Kidney capillary endothelial cell (primary cell): ENCODE results near the gene ACIN1.
A peak's percentile ranks its signal among the peaks of the same experiment; 100 is the strongest.
"Not testable (repeated sequence)": the region's sequence is repeated elsewhere in the genome, so short reads cannot be mapped to it uniquely, and the experiment has no call there.

Experiments used
- DNase-seq: peaks from one replicate; pipeline ENCODE4 v3.0.0-alpha.2; 2018; ENCODE audit warnings: low spot score

Gene ACIN1

DNA sequence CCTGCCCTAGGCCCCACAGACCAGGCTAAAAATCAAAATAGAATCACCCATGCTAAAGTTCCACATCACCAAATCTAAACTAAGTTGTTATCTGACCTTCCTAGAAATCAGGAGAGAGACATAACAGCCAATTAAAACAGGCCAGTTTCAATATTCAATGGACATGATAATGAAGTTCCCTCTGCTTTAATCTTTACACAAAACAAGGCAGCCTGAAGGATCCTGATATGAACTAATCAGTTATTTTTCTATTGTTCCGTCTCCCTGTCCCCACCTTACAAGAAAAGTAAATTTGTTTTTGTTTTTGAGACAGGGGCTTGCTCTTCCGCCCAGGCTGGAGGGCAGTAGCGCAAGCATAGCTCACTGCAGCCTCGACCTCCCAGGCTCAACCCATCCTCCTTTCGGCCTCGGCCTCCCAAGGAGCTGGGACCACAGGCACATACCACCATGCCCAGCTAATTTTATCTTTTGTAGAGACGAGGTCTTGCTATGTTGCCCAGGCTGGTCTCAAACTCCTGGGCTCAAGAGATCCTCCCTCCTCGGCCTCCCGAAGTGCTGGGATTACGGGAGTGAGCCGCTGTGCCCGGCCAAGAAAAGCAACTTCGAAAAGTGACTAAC, 29.5 kb upstream of the ACIN1 start:
- no peak for DNase-seq

DNA sequence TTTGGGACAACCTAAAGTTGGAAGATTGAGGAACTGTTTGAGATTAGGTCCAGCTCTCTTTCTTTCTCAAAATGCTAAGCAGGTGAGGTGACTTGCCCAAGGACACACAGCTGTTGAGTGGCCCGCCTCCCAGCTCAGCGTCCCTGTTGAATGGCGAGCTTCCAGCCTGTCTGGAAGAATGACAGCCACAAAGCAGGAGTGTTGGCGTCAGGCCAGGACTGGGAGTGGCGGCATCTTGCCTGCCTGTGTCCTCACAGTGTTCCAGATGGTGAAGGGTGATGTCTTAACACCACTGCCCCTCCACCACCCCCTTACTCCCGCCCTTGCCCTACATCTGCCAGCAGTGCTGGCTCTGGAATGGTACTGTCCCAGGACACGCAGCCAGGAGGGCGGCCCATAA, 28.5 kb upstream of the ACIN1 start:
- no peak for DNase-seq

DNA sequence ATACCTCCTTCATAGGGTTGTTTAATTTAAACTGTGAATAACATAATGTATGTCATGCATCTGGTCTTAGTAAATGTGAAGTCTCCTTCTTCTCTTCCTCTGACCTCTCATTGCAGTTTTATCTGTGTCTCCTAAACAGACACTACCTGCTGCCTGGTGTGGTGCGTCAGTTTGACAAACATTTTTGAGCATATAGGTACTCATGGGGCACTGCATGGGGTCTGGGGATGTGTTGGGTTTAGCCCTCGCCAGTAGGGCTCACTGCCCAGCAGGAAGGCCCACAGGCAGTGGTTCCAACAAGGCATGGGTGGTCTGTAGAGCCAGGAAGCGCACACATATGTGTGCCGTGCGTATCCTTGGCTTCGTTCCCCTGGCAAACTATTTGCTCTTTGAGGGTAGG, 27.1 kb upstream of the ACIN1 start:
- no peak for DNase-seq

DNA sequence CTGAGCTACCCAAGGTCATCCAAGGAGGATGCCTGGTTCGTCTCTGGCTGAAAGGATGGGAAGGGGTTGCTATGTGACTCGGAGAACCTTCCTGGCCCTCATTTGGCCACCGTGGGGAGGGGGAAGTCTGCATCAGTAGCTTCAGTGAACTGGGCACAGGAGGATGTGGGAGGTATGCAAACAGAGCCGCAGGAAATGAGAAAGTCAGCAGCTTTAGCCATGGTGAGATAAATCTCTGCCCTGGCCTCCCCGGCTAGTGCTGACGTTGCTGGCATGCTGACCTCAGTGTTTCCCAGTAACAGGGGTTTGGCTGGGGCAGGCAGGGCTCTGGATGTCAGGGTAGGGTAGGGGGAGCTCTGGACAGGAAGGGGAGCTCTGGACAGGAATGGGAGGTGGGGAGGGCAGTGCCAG, 26.4 kb upstream of the ACIN1 start:
- peak; percentile 65 for DNase-seq

DNA sequence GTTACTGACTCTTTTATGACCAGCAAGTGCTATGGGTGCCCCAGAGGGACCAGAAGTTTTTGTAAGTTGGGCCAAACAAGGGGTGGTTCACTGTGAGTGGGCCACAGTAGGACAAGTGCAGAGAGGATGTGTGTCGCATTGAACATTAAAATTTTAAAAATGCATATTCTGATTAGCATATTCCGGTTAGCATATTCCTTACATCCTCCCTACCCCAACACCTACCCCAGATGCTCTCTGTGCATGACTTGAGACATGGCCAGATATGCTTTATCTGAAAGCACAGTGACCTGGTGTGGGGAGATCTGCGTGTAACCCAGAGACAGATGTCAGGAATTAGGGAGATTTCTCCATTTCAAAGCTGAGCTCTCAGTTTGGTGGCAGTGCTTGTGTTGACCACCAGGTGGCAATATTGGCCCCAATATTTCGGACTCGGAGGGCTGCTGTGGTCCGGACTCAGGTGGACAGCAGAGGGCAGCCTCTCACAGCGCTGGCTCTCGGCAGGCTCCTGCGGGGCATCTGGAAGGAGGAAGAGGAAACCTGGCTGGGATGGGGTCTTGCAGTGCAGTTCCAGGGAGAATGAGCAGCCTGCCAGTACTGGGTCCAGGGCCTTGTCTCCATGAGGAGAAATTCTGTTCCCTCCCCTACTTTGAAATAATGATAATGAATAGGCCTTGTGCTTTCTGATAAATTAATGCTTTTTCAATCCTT, 25.8 kb upstream of the ACIN1 start:
- DNase-seq, result peak; percentile 85

DNA sequence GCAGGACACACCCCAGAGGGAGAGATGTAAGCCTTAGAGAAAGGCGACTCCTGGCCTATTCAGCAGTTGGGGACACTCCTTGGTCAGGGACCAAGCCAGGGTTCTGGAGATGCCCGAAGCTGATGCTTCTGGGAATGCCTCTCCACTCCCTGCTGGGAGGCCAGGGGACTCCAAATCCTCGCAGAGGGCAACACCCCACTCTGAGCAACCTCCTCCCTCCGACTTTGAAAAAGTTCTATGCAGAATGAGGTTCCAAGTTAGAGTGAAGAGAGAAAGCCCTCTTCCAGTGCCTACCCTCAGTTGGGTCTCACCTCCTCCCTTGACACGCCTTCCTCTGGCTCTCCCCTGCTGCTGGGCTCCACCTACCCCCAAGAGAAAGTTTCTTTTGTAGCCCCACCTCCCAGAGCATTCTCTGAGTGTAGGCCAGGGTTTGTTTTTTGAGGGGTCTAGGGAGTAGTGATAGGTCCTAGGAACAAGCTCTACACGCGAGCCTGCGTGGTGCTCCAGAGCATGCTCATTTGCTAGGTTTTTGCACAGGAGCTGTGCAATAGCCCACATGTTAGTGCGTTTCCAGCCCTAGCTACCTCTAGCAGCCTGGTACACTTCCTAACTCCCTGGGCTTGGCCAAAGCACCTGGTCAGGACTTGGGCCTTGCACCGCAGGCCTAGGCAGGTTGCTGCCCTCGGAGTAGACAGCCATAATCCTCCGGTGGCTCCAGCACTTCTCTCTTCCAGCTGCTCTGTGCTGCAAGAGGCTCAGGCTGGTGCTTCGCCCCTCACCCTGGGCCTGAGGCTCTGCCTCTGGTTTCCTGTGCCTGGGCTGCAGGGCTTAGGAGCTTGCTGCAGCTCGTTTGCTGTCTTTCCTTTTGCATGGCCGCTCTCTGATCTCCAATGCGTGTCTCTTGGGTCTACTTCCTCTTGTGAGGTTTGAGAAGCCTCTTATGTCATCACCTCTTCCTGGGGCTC, 24.7 kb upstream of the ACIN1 start:
- no peak for DNase-seq

DNA sequence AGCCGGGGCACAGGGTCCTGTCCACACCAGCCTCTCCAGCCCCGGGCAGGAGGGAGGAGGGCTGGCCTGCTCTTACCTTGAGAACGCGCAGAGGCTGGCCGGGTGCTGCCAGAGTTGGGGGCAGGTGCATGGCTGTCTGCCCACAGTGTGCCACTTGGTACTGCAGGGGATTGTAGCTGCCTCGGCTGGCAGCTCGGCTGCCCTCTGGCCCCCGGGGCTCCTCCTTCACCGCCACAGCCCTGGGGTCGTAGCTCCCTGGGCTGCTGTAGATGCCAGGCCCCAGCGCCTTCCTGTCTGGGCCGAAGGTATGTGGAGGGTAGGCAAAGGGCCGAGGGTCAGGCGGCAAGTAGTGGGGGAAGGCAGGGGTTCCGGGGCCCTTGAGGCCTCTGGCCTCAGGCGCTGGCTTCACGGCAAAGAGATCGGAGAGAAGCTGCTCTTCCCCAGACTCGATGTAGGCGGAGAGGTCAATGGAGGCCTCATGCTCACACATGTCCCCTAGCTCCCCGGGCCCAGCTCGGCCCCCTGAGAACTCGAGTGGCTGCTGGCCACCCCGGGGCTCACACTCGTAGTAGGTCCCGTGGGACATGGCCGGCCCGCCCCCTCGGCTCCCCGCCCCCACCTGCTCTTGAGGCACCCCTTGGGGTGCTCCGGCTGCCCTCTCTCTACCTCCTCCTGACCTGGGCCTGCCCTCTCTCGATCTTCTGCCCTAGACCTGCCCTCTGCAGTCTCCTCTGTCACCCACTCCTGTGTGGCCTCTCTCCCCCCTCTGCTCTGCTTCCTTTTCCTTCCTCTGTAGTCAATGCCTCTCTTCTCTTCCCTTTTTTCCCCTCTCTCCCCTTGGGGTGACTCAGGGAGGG, 23.8 kb upstream of the ACIN1 start, which contains the start of gene CEBPE:
TSS of gene CEBPE (minus strand) at position 750 of the 857 bp plus-strand sequence. CDS start at position 586, 164 bp downstream.
- DNase-seq, result no peak

DNA sequence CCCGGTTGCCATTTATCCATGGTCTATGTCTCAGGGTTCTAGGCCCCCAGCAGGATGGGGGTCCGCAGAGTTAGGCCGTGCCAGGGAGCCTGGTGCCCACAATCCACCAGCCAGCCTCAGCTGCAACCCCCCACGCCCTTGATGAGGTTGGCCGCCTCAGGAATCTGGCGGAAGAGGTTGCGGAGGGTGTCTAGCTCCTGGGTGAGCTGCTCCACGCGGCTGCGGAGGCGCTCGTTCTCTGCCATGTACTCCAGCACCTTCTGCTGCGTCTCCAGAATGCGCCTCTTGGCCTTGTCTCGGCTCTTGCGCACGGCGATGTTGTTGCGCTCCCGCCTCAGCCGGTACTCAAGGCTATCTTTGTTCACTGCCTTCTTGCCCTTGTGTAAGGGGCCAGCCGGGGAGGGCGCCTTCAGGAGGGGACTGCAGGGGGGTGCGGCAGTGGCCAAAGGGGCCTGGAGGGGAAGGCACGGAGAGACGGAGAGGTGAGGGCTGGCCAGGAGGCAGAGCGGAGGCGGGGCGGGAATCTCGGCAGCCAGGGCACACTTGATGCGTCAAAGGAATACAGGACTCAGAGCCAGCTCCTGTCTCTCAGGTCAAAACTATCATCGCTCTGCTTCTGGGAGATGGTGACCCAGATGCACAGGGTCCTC, 22.6 kb upstream of the ACIN1 start:
- DNase-seq, result no peak

DNA sequence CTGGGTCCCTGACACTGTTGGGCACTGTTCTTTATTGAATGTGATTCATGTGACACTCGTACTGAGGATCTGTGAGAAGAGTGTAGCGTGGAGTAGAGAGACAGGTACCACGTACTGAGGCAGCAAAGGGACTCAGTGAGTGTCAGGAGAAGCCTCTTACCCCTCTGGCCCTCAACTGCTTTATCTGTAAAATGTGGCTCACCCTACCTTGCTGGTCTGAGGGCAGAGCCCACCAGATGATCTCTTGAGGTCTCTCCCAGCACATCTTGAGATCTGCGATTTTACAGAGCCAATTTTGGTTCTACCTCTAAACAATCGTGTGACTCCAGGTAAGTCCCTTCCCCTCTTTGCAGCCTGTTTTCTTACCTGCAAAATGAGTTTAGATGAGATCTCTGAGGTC, 21.0 kb upstream of the ACIN1 start:
- no peak for DNase-seq

DNA sequence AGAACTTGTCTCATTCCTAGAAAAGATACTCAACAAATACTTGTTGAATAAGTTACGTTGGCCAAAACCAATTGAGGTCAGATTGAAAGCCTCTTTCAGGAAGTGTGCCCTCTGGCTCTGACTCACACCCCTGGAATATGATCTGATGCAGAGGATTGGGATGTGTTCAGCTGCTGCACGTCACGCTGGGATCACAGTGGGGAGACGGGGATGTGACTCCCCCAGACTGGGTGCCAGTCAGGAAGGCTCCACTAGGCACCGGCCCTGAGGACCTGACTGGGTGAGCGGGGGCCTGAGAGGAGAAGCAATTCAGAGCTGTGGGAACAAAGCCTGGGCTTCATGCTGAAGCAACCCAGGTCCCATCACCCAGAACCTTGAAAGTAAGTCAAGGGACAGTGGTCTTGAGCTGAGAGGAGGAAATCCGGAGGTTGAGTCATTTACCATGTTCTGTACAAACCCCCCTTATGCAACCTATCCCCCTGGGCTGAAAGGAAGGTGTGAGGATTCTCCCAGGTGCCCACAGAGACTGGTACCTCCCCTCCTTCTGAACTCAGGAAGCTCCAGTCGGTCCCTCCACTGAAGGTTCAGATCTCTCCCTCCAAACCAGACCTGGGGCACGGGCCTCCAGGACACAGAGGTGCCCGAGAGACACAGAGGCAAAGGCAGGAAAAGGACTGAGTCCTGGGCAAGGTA, 20.2 kb upstream of the ACIN1 start:
- peak; percentile 96 for DNase-seq

DNA sequence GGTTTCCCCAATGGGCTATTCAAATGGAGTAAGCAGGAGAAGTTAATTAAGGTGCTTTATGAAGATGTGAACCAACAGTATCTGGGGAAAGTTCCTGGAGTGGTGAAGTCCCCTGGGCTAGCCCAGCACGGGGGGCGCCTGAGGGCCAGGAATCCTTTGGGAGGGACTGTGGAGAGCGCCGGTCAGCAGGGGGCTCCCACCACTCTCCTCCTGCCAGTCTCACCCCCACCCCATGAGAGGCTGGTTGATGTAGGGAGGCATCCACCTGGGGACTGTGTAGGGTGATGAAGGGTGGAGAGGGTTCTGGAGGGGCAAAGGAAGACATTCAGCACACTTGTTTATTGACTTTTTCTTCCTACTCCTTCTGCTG, 19.7 kb upstream of the ACIN1 start:
- DNase-seq, result no peak

DNA sequence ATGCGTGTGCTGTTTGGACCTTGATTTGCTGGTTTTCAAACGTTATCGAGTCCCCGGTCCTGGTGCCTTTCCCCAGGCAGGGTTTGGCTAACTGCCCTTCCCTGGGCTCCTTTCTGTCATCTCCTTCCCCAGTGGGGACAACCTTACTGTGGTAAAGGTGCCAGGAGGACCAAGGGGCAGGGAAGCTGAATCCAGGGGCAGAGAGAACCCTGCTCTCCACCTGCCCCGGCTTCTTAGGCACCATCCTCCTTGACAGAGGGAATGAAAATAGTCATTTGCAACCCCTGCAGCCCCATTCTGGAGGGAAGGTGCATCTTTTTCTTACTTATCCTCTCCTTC, 19.2 kb upstream of the ACIN1 start:
- no peak for DNase-seq

DNA sequence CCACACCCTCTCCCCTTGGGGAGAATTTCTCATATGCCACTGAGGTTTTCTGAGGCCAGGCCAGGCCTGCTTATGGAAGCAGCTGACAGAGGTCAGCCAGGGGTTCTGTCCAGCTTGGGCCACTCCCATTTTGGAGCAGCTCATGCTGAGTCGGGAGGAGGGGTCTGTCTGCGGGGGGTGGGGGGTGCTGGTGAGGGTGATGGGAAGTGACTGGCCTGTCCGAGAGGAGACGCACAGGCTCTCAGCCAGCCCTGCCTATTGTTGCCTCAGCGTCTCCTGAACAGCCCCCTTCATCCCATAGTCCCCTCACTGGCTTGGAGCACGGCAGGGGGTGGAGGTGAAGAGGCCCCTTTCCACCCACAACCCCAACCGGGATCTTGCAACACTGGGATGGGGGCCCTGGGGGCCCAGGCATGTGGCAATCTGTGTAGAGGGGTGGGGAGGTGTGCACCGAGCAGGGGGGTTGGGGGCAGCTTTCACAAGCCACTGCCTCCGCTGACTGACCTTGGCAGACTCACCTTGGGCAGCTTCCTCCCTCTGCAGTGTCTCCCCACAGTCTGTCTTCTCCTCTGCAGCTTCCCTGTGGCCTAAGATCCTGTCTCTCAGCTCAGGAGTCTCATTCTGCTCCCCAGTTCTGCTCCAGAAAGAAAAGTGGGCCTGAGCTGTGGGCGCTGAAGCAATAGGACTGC, 18.6 kb upstream of the ACIN1 start:
- DNase-seq, result no peak

DNA sequence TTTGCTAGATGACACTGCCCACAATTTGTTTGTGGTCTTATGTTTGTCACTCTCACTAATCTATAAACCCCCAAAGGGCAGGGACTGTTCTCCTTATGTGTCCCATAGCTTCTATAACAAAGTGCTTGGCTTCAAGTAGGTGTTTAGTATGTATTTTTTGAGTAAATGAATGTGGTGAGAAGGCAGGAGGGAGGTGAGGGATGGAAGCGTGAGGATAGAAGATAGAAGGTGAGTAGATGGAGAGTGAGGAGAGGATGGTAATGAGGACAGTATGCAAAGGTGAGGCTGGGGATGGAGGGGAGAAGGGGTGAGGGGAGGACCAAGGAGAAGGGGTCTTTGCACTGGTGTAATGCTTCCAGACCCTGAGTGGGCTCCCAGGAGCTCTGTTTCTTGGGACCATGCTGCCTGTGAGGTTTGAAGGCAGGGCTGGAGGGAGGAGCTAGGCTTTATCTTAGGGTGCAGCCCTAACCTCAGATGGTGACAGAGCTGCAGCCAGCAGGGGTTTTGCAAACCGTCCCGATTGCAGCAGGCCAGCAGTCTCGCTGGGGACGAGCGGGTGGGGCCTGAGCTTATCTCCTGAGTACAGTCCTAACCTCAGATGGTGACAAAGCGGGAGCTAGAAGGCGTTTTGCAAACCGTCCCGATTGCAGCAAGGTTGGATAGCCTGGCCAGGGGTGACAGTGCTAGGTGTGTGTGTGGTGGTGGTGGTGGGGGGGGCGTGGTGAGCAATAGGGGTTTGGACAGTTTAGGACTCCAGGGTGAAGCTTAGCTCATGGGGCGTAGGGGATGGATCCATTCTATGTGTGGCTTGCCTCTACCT, 17.6 kb upstream of the ACIN1 start:
- DNase-seq, result no peak

DNA sequence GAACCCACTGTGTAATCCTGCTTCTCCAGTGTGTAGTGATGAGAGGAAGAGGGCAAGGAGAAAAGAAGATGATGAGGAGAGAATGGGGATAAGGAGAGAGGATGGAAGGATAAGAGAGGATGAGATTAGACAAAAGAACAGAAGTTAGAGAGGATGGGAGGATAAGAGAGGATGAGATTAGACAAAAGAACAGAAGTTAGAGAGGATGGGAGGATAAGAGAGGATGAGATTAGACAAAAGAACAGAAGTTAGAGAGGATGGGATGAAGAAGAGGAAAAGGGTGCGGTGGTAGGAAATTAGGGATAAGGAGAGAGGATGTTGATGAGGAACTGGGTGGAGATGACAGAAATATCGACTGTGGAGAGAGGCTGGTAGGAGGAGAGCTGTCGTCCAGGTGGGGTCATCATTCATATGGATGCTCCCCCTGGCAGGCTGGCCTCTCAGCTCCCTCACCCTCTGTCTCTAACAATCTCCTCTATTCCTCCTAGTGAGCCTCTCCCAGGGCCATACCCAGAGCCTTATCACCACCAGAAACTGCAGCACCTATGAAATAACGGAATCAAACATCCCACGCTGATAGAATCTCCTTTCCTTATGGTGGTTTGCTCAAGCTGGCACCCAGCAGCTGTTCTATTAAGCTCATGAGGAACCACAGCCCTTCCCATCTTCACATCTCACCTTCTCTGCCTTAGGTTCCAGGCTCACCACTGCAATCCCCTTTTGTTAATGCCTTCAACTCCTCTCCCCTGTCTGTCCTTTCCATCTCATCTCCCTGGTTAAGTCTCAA, 15.8 kb upstream of the ACIN1 start:
- no peak for DNase-seq

DNA sequence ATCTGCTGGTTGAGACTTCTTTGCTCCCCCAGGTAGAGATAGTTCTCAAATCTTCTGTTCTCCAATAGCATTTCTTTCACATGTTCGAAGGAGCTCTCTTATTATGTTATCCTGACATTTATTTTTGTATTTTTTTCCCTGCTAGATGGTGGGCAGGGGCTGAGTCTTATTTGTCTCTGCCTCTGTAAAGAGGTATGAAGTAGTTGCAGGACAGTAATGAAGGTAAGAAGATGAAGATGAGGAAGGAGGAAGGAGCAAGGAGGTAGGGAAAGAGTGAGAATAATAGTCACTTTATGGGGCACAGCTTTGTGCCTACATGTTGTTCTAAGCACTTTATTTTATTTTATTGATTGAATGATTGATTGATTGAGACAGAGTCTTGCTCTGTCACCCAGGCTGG, 14.8 kb upstream of the ACIN1 start:
- DNase-seq, result no peak

DNA sequence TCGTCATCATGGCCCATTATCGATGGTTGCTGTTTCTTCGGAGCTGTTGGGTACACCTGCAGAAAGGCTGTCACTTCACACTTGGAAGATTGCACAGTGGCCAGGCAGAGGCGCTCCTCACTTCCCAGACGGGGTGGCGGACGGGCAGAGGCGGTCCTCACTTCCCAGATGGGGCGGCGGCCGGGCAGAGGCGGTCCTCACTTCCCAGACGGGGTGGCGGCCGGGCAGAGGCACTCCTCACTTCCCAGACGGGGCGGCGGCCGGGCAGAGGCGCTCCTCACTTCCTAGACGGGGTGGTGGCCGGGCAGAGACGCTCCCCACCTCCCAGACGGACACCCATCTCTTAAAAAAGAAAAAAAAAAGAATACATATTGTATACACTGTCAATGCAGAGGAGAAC, 13.2 kb upstream of the ACIN1 start:
- DNase-seq, result not testable (repeated sequence)

DNA sequence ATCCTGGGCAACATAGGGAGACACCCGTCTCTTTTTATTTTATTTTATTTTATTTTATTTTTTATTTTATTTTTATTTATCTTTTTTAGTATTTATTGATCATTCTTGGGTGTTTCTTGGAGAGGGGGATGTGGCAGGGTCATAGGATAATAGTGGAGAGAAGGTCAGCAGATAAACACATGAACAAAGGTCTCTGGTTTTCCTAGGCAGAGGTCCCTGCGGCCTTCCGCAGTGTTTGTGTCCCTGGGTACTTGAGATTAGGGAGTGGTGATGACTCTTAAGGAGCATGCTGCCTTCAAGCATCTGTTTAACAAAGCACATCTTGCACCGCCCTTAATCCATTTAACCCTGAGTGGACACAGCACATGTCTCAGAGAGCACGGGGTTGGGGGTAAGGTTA, 12.7 kb upstream of the ACIN1 start:
- not testable (repeated sequence) for DNase-seq

DNA sequence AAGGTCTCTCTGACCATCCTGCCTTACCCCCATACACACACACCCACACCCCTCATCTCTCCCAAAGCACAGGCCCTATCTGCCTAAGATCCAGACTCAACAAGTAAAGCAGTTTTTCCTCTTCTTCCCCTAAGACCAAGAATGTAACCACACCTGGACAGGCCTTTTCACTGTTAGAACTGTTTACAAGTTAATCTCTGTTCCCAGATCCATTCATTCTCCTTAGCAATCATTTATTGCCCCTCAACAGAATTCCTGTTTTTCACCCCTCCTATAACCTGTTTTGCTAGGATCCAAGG, 11.8 kb upstream of the ACIN1 start:
- DNase-seq, result no peak
